GM21529 (cell line): Measurements from ENCODE around the gene SNAI1.
"Not testable (repeated sequence)": the region's sequence is repeated elsewhere in the genome, so short reads cannot be mapped to it uniquely, and the experiment has no call there.

Source experiments
- ATAC-seq: cut with Tn5 transposase; IDR thresholded peaks from one replicate; pipeline ENCODE4 v1.9.1; 2021; ENCODE audit not compliant: unreplicated experiment

The SNAI1 gene

DNA sequence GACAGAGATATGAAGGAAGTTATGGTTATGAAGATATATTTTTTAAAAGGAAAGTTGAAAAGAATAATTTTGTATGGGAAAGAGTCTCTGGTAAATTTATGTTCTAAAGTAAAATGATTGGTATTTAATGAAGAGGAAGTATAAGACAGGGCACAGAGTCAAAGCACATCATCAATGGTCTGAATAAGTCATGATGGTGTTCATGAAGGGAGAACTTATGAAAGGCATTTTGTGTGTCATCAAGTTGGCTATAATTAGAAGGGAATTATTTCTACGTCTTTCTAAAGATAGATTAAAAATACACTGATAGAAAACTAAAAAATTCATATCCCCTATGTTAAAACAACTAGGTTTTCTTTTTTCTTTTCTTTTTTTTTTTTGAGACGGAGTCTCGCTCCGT is 21.4 kb upstream of the SNAI1 start:
- no peak for ATAC-seq

DNA sequence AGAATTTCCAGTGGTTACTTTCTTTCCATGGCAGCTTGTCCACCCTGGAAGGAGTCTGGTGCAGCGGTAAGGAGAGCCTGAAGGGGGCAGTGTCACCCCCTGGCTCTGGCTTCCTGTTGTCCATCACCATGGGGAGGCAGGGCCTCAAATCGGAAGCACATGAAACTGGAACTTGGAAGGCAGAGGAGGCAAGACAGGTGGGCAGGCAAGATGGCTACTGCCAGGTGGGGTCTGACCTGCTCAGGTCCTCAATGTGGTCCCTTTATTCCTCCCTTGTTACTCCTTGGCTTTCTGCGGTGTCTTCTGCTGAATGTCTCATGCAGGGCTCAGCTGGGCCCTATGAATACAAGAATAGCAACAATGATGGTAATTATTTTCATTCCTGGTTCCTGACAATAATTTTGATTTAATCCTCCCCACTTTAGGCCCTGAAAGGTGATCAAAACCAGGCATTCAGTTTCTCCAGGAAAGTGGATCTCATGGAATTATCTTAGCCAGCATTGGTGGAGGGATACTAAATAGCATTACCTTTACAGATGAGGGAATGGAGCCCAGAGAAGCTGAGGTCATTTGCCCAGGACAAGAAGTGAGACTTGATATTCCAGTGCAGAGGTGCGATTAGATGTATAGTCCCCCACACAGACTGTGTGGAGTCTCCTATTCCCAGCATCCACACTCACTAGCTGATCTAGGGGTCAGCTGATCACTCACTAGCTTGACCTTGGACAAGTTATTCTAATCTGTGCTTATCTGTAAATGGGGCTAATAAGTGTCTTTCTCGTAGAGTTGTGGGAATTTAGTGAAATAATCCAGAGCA is 17.6 kb upstream of the SNAI1 start:
- ATAC-seq = no peak

DNA sequence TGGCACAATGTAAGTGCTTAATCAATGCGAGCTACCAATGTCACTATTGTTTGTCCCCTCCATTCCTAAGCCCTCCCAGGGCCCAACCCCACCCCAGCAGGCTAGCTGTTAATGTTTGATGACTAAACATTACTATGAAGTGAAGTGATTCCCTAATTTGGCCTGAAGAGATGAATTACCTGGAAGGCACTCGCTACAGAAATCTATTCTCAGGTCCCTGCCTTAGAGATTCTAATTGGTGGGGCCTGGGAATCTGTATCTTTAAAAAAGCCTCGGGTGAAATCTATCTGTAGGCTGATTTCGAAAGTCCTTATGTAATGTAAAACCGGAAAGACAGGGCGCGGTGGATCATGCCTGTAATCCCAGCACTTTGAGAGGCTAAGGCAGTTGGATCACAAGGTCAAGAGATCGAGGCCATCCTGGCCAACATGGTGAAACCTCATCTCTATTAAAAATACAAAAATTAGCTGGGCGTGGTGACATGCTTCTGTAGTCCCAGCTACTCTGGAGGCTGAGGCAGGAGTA is 16.9 kb upstream of the SNAI1 start:
- ATAC-seq = no peak

DNA sequence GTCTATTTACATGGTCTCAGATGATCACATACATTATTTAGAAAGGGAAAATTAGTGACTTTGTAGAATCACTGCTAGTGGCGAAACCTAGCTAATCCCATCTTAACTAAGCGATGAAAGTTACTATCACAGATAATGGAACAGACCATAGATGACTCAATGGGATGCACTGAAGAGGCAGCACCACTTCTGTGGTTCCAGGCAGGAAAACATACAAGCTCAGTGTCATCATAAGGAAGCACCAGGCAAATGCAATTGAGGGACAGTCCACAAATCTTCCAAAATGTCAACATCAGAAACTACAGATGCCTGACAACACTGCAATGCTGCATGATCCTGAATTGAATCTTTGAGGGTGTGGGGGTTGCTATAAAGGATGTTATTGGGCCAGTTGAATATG is 15.9 kb upstream of the SNAI1 start:
- no peak for ATAC-seq

DNA sequence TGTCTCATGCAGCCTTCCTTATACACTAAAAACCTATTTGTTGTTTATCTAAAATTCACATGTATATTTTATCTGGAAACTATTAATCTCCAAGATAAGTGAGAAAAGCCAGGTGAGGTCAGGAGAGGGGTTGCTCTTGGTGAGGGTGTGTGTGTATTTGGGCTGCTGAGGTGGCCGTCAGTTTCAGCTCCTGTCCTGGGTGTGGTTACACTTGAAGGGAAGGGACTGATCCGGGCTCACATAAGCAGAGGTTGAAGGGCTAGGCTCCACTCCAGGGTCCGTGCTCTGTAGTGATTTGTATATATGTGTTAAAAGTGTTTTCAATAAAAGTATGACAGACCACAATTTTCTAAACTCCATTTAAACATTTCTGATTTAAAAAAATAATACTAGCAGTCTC is 13.5 kb upstream of the SNAI1 start:
- ATAC-seq = no peak

DNA sequence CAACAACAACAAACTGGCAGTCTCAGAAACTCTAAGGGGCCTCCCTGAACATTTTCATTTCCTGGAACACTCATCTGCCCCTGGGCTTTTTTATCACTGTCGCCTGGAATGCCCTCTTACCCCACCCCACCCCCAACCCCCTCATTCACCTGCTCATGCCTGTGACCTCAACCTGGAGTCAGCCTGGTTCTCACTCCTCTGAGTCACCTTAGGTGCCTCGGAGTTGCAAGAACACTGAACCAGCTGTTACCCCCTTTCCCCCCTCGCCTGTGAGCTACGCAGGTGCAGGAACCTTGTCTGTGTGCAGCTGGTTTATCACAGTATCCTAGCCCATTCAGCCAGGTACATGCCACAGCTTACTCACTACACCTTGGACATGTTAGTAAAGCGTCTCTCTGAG is 12.8 kb upstream of the SNAI1 start:
- ATAC-seq = no peak

DNA sequence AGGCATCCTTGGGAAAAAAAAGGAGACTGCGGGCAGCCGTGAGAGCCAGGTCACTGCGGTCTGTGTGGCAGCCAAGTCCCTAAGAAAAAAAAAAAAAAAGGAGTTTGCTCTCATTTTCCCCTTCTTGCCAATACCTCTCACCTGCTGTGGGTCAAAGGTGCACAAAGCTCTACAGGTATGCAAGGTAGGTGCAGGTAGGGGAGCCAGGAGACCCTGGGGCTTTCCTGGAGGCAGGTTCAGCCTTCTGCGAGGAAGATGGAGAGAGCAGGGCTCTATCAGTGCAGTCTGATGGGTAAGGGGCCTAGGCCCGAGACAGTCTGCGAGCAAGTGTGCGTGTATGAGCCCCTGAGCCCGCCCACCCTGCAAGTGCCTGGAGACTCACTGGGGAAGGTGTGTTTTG is 12.3 kb upstream of the SNAI1 start:
- ATAC-seq = no peak

DNA sequence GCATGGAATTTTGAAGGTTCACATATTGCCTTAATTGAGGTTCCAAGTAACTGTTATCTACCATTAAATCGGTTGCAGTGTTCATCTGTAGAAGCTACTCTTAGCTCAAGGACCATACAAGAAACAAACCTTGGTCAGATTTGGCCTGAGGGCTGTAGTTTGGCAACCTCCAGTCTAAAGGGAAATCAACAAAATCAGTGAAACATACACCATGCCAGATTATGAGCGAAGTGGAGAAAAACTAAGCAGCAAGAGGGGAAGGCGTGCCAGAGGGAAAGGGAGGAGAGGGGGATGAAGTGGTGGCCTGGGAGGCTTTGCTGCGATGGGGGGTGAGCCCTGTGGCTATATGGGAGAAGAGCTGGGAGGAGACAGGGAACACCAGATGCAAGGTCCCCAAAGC is 8.8 kb upstream of the SNAI1 start:
- ATAC-seq = no peak

DNA sequence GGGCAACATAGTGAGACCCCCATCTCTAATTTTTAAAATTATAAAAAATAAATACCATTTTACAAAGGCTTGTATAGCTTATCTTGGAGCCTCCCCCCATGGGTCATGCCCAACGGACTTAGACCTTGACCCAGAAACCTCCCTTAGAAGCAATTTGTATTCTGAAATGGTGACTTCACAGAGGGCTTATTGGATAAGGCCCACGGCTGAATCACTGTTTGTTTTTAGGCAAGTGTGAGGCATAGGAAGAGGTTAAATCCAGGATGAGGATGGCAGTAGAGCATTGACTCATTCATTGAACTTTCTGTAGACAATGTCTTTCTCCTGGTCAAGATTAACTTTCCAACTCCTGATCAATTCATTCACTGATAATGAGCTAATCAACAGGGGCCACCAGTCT is 6.2 kb upstream of the SNAI1 start:
- ATAC-seq = no peak

DNA sequence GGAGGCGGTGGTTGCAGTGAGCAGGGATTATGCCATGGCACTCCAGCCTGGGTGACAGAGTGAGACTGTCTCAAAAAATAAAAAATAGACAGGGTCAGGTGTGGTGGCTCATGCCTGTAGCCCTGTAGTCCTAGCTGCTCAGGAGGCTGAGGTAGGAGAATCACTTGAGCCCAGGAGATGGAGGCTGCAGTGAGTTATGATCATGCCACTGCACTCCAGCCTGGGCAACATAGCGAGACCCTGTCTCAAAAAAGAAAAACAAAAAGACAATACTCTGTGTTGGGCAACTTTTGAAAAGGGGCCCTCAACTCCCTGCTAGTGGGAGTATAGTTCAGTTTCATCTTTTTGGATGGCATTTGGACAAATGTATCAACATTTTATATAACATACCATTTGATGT is 5.0 kb upstream of the SNAI1 start:
- not testable (repeated sequence) for ATAC-seq

DNA sequence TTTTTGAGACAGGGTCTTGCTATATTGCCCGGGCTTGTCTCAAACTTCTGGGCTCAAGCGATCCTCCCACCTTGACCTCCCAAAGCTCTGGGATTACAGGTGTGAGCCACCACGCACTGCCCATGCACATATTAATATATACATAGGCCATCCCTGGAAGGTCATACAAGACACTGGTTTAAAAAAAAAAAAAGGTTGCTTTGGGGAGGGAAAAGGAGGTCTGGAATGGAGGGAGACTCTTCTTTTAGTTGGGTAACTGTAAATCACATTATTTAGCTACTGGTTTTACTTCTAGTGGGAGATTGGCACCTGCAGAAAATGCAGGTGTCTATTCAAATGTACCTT is 4.1 kb upstream of the SNAI1 start:
- no peak for ATAC-seq

DNA sequence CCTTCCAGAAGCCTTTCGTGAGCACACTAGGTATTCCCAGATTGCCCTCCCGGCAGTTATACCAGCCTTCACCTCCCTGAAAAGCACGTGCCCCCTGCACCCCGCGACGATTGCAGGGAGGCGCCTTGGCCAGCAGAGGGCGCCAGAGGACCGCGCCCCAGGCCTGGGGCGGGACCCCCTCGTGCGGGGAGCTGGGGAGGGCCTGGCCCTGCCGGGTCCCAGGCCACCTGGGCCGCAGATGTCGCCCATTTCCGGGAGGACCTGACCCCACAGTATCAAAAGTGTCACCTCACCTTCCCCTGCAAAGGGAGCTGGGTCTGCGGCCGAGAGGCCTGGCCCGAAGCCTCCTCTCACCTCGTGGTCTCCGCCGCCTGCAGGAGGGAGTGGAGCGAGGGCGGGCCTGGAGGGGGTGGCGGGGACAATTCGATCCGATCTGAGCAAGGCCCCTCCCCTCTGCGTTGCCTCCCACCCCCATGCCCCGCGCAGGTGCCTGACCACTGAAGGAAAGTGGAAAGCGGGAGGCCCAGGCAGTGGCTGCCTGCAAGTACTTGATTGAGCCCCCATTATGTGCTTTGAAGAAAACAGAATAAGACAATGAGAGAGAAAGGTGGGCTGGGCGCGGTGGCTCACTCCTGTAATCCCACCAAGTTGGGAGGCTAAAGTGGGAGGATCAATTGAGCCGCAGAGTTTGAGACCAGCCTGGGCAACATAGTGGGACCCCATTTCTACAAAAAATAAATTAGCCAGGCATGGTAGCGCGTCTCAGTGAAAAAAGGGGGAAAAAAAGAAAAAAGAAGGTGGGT is 3.5 kb upstream of the SNAI1 start:
- ATAC-seq = peak; percentile 41

DNA sequence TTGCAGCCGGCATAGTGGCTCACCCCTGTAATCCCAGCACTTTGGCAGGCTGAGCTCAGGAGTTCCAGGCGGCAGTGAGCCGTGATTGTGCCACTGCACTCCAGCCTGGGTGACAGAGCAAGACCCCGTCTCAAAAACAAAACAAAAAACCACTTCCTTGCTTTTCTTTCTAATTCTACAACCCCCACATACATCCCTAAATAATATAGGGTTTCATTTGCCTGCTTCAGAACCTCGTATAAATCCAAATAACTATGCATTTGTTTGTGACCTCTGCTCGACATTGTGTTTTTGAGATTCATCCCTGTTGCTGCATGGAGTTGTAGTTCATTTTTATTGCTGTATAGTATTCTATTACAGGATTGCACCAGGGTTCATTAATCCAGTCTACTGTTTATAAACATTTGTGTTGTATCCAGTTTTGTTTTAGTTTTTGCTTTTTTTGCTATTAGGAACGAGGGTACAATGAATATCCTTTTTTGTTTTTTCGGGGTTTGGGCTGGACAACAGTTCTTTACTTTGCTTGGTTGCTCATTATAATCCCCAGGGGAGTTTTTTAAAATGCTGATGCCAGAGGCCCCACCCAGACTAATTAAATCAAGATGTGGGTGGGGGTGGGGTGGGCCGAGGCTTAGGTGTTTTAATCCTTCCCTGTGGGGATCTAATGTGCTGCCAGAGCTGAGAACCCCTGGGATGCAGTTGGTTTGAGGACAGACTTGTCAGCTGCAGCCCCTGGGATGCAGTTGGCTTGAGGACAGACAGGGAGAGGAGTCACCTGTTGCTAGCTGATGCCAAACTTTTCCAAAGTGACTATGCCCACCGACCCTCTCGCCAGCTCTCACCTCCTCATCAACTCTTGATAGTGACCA is 2.4 kb upstream of the SNAI1 start:
- no peak for ATAC-seq

DNA sequence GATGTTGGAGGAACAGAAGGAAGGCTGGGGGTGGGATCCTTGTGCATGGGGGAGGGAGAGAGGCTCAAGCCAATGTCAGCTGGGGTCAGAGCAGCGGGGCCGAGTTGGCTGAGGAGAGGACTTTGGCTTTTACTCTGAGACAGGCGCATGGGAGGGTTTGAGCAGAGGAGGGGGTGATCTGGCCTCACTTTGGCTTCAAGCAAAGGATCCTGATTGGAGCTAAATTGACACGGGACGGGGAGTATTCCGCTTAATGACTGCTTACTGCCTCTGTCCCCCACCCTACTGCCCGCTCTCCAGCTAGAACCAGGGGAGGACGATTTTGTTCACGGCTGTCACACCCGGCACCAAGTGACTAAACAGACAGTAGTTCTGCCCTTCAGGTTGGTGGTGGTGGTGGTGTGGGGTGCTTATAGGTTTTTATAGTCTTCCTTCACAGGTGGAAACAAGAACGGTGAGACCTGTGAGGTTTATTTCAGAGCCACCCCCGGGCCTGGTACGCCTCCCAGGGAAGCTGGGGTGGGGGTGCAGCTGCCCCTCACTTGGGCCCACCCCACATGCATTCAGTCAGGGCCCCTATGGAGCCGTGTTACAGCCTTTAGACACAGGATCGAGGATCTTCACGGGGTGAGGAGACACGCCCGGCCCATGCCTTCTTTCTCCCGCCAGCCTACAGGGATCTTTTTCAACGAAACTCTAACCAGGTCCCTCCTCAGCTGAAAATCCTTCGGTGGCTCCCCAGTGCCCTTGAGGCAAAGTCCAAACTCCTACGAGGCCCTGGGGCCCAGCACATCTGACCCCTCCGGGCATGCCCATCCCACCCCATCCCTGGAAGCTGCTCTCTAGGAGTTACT is 1.3 kb upstream of the SNAI1 start:
- ATAC-seq = no peak

DNA sequence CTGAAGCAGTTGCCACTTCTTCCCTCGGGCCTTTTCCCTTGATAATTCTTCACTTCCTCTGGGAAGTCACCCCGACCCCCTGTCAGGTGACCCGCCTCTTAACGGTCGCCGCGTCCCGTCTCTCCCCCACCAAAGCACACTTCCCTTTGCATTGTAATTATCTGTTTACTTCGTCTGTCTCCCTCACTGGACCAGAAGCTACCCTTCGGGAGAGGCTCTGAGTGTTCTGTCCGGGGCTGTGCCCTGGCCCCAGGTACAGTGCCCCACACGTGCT is 771 bp upstream of the SNAI1 start:
- ATAC-seq = no peak

DNA sequence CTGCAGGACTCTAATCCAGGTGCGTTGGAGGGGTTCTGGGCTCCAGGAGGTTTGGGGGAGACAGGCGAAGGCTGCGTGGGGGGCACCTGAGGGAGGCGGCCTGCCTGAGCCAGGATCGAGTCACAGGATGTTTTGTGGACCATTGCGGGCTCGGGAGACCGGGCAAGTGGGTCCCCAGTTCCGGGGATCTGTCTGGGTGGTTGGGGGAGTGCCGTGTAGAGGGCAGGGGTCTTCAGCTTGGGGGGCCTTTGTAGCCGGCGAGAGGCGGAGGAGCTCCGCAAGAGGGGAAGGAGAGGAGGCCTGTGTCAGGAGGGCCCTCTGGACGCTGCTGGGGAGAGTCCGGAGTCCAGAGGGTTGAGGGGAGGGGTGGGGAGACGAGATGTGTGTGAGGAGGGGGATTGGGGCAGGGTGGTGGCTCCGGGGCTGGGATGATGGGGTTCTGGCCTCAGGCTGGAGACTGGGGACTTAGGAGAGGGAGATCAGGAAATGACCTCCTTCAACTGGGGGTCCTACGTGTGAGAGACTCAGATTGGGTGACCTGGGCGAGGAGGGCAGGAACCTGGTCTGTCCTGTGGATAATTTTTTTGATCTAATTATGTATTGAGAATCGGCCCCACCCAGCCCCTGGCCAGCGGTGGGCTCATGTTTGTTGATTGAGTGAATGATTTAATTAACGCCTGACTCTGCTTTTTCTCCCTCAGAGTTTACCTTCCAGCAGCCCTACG is 505 bp downstream of the SNAI1 start:
- no peak for ATAC-seq

DNA sequence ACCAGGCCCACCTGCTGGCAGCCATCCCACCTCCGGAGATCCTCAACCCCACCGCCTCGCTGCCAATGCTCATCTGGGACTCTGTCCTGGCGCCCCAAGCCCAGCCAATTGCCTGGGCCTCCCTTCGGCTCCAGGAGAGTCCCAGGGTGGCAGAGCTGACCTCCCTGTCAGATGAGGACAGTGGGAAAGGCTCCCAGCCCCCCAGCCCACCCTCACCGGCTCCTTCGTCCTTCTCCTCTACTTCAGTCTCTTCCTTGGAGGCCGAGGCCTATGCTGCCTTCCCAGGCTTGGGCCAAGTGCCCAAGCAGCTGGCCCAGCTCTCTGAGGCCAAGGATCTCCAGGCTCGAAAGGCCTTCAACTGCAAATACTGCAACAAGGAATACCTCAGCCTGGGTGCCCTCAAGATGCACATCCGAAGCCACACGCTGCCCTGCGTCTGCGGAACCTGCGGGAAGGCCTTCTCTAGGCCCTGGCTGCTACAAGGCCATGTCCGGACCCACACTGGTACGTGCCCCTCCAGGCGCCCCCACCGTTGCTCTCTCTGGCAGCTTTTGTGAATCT is 1.1 kb downstream of the SNAI1 start:
- no peak for ATAC-seq

DNA sequence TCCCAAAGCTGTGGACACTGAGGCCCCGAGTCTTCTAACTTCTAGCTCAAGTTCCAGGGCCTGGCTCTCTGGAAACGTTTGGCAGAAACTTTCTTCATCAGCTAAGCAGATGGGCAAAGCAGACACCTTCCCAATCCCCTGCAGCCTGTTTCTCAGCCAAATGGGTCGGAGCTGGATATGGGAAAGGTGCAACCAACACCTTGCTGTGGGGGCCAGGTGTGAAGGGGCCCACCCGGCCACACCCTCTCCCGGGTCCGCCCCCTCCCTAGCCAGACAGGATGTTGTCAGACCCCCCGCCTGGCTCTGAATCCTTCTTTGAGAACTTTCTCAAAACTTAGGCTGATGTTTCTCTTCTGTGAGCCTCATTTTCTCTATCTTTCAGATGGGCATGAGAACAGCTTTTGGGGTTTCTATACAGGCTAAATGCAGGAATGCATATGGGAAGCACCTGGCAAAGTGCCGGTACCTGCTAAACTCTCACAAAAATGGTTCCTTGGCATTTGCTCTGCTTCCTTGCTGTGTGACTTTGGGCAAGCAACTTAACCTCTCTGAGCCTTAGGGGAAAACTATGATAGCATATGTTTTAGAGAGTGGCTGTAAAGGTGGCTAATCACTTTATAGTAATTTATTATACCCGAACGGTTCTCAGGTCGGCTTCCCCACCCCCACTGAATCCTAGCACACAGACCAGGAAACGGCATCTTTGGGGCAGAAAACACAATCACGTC is 1.8 kb downstream of the SNAI1 start:
- ATAC-seq = no peak

DNA sequence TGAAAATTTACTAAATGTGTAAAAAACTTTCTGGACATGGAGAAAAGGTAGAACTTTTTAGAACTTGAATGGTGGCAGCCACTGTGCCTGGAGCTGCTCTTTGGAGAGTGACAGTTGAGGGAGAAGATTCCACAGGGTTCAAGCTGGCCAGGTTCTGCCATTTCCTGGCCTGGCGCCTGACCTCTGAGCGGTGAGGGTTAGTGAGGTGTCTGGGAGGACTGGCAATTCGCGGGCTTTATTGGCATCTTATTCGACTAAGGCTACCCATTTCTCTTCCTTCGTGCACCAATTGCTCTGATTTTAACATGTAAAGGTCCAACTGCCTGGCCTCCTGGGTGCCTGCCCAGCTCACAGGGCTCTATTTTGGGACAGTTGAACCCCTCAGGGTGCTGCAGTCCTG is 2.4 kb downstream of the SNAI1 start:
- ATAC-seq = no peak
